ENCODE results near the gene TGM5. TPM values are rescaled to one million over a fixed set of nuclear protein-coding genes. Genes with fewer than 3 reads are reported as not detected.

TGM5 gene
- total RNA-seq, 1 experiment from 2014 or later, result 0.07 TPM

GRCh38 chr15:43256341-43256740, 10.4 kb downstream of the TGM5 start:
- no peaks in the 10 kb centered on the region for H3K36me3 ChIP-seq
- no peaks in the 10 kb centered on the region for H3K9me3 ChIP-seq
- DNase-seq, result no peak
- H3K4me3 ChIP-seq, result no peak overlapping the region
- H3K27me3 ChIP-seq, result no peaks in the 10 kb centered on the region

GRCh38 chr15:43255376-43255775, 11.4 kb downstream of the TGM5 start:
- H3K27me3 ChIP-seq, result no peaks in the 10 kb centered on the region
- H3K9me3 ChIP-seq, result no peaks in the 10 kb centered on the region
- H3K4me3 ChIP-seq, result no peak overlapping the region
- DNase-seq, result no peak
- no peaks in the 10 kb centered on the region for H3K36me3 ChIP-seq

DNA sequence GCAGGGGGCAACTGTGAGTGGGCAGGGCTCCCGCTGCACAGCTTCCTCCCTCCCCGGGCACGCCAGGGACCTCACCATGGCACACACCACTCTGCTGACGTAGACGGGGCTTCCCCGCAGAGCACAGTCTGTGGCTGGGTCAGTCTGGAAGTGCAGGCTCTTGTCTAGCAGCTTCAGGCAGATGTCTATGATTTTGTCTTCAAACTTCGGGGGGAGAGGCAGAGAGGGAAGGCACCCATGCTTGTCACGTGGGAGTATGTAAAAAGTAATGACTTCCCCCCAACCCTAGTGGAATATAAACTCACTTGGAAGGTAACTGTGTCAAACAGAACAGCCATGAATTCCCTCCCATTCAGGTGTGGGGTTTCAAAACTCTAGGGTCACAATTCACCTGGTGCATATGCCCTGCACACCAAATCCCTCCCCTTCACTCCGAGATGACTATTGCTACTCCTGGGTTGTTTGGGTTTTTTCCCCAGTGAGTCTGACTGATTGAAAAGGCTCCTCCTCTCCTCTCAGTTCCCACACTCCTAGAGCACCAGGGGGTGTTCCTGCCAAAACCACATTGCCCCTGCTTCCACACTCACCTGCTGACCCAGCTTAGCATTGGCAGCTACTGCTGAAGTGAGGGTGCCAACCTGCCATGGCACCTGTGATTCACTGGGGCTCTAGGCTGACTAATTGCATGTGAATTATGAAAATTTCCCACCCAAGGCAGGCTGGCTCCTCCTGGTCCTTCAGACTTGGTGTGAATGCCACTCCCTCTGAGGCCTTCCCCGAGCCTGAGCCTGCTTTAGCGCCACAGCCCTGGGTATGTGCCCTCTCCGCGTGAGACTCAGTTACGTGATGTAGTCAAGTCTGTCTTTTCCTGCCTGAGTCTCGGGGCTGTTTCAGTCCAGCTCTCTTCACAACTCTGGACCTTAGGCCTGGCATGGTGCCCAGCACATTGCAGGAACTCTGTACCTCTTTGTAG, 13.0 kb downstream of the TGM5 start:
- peak; percentile 81 for DNase-seq
- Histone ChIP-seq H3K36me3 (no peaks in the 10 kb centered on the region), H3K9me3 (no peaks in the 10 kb centered on the region), H3K4me3 (no peak overlapping the region), H3K27me3 (no peaks in the 10 kb centered on the region)

- Histone ChIP-seq H3K4me3 (no peak overlapping the region), H3K36me3 (no peaks in the 10 kb centered on the region), H3K27me3 (no peaks in the 10 kb centered on the region), H3K9me3 (no peaks in the 10 kb centered on the region)
- no peak for DNase-seq
Measured at GRCh38 chr15:43251871-43252250, 14.9 kb downstream of the TGM5 start.

DNA sequence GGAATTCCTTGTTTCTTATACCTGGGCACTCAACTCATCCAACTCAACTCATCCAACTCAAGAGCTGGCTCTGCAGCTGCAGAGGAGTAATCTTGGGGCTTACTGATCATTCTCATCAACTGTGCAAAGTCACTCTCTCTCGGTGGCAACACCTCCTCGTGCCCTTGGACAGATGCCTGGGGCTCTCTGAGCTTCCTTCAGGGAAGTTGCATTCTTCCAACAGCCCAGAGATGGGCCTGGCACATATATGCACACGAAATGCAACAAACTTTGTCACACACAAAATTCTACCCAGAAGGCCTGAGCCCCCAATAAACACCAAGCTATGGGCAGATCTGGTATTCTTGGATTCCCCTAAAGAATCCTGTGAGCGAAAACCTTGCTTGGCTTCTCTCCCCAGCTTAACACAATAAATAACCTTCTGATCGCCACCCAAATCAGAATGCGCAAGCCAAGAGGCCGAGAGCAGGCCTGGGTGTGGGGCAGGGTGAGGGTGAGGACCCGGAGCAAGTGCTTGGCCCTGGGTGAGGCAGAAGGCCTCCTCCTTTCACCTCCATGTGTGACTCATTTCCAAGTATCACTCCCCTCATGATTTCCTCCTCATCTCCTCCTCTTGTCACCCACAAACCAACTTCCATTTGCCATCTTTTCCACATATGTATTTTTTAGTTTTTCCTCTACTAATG, 15.4 kb downstream of the TGM5 start:
- Histone ChIP-seq H3K36me3 (no peaks in the 10 kb centered on the region), H3K27me3 (no peaks in the 10 kb centered on the region), H3K9me3 (no peaks in the 10 kb centered on the region), H3K4me3 (no peak overlapping the region)
- DNase-seq, result no peak

DNA sequence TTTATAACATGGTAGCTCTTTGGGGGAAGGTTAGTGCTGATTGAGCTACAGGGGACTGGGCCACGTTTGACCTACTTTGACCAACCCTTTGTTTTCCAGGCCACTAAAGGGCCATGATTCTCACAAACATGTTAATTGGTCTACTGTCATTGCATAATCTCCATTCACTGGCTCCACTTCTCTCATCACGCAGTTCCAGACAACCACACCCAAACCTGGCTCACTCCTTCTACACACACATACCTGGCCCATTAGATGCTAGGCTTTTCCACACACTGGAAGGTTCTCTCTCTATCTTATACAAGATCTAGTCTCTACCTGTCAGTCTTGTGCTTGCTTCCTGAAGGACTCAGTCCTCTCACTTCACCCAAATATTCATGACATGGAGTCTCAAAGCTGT, 15.9 kb downstream of the TGM5 start:
- H3K4me3 ChIP-seq, result no peak overlapping the region
- no peaks in the 10 kb centered on the region for H3K27me3 ChIP-seq
- no peaks in the 10 kb centered on the region for H3K9me3 ChIP-seq
- no peaks in the 10 kb centered on the region for H3K36me3 ChIP-seq
- no peak for DNase-seq

DNA sequence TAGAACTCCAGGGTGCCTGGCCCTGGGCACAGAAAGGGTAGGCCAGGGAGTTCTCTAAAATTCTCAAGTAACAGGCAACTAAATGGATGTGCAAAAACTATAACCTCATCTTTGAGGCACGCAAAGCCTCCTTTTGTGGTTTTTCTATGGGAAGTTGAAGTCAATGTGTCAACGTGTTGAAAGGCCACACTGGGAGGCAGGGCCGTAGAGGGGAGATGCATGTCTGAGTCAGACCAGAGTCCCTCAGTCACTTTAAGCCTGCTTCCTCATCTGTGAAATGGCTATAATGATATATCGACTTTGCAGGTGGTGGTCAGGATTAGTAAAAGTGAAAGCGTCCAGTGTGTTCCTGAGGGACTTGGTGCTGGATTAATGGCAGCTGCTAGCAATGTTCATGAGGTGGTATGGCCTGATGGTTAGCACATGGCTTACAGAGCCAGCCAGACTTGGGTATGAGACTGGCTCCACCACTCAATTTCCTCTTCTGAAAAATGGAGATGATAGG, 17.0 kb downstream of the TGM5 start:
- Histone ChIP-seq H3K4me3 (no peak overlapping the region), H3K27me3 (no peaks in the 10 kb centered on the region)
- DNase-seq, result peak; percentile 84

DNA sequence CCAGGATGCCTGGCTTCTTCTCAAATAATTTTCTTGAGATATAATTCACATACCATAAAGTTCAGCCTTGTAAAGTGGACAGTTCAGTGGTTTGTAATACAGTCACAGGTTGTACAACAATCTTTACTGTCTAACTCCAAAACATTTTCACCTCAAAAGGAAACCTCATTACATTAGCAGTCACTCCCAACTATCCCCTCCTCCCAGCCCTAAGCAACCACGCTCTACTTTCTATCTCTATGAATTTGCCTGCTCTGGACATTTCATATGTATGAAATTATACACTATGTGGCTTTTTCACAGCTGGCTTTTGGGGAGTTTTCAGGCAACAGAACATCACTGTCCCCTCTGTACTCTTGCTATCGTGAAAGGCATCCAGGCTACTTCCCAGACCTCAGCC, 17.5 kb downstream of the TGM5 start:
- H3K4me3 ChIP-seq, result no peak overlapping the region
- no peak for DNase-seq

More for the DNA sequence above, 17.0 kb downstream of the TGM5 start:
- H3K36me3 ChIP-seq, result no peaks in the 10 kb centered on the region
- H3K9me3 ChIP-seq, result no peaks in the 10 kb centered on the region

DNA sequence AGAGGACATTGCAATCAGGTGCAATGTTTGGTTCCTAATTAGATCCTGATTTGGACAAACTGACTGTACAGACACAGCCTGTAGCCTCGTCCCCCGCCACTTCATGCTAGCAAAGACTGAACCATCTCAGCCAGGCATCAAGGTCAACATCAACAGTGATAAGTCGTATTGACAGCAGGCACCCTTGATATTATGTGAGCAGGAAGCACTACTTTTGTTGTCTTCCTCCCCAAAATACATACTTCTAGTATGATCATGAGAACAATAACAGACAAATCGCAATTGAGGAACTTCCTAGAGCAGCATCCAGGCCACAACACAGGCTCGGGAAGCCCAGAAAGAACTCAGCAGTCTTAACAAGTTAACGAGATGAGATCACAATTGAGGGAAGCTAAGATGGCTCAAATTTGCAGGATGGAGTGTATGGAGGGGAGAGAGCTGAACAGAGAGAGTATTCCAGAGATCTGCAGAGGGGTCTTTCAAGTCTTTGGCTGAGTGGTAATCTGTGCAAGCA, 20.4 kb downstream of the TGM5 start:
- Histone ChIP-seq H3K36me3 (no peaks in the 10 kb centered on the region), H3K27me3 (no peaks in the 10 kb centered on the region), H3K4me3 (no peak overlapping the region), H3K9me3 (no peaks in the 10 kb centered on the region)
- no peak for DNase-seq

More for the DNA sequence above, 17.5 kb downstream of the TGM5 start:
- no peaks in the 10 kb centered on the region for H3K36me3 ChIP-seq
- no peaks in the 10 kb centered on the region for H3K27me3 ChIP-seq
- H3K9me3 ChIP-seq, result no peaks in the 10 kb centered on the region

DNA sequence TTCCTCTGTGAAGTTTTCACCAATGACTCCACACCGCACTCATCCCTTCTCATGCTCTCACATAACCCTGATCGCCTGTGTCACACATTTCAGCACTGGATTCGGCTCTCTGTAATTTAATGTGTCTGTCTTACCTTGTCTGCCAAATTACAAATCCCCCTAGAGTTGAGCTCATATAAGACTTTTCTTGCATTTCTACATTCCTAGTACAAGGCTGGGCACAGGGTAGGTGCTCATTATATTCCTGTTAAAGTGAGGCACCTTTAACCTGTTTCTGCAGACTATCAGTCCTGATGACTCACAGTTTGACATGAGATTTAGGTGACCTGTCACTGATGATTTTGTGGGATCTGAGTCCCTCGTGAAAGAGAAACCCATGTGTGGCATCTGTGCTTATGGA, 22.6 kb downstream of the TGM5 start:
- no peak overlapping the region for H3K4me3 ChIP-seq
- no peaks in the 10 kb centered on the region for H3K36me3 ChIP-seq
- H3K27me3 ChIP-seq, result no peaks in the 10 kb centered on the region
- no peak for DNase-seq
- no peaks in the 10 kb centered on the region for H3K9me3 ChIP-seq

- Histone ChIP-seq H3K27me3 (no peaks in the 10 kb centered on the region), H3K36me3 (no peaks in the 10 kb centered on the region), H3K4me3 (no peak overlapping the region), H3K9me3 (no peaks in the 10 kb centered on the region)
- DNase-seq, result no peak
Measured at GRCh38 chr15:43243020-43243645, 23.6 kb downstream of the TGM5 start.

- no peaks in the 10 kb centered on the region for H3K36me3 ChIP-seq
- DNase-seq, result no peak
- H3K9me3 ChIP-seq, result no peaks in the 10 kb centered on the region
- H3K27me3 ChIP-seq, result no peaks in the 10 kb centered on the region
- no peak overlapping the region for H3K4me3 ChIP-seq
Measured at GRCh38 chr15:43242616-43243015, 24.1 kb downstream of the TGM5 start.

GRCh38 chr15:43241100-43241499, 25.6 kb downstream of the TGM5 start:
- no peaks in the 10 kb centered on the region for H3K36me3 ChIP-seq
- H3K9me3 ChIP-seq, result no peaks in the 10 kb centered on the region
- DNase-seq, result peak; percentile 90
- H3K4me3 ChIP-seq, result no peak overlapping the region
- H3K27me3 ChIP-seq, result no peaks in the 10 kb centered on the region

GRCh38 chr15:43239732-43240491, 26.8 kb downstream of the TGM5 start:
- H3K9me3 ChIP-seq, result no peaks in the 10 kb centered on the region
- H3K36me3 ChIP-seq, result no peaks in the 10 kb centered on the region
- H3K4me3 ChIP-seq, result no peak overlapping the region
- H3K27me3 ChIP-seq, result no peaks in the 10 kb centered on the region
- no peak for DNase-seq

DNA sequence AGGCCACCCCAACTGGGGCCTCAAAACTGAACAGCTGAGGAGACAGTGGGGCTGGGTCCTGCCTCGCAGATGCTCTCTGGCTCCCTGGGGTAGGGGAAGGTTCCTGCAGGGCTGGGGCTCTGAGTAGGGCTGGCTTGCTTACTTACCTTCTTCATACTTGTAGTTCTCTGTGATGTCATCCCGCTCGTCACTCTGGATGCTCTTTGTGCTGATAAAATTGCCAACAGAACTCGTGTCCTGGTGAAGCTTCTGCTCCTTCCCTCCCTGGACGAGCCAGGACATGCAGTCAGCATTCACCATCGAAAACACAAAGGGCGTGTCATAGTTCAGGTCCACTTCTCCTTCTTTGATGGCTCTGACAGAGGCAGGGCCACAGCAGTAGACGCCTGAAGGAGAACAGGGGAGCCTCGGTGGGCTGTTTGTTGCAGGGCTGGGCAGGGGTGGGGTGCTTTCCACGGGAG, 28.0 kb downstream of the TGM5 start:
- Histone ChIP-seq H3K36me3 (no peaks in the 10 kb centered on the region), H3K9me3 (no peaks in the 10 kb centered on the region), H3K4me3 (no peak overlapping the region), H3K27me3 (no peaks in the 10 kb centered on the region)
- no peak for DNase-seq

GRCh38 chr15:43237842-43238470, 28.8 kb downstream of the TGM5 start:
- Histone ChIP-seq H3K4me3 (no peak overlapping the region), H3K9me3 (no peaks in the 10 kb centered on the region), H3K36me3 (no peaks in the 10 kb centered on the region), H3K27me3 (no peaks in the 10 kb centered on the region)
- DNase-seq, result no peak
